Right lobe of liver (tissue), 6 donors: Measurements from ENCODE around the gene AUH. TPM values are rescaled to one million over a fixed set of nuclear protein-coding genes. Genes with fewer than 3 reads are reported as not detected.
A peak's percentile ranks its signal among the peaks of the same experiment; 100 is the strongest.

Experiments used
- ATAC-seq, 4 donors: fragments of 200-7000 bp; cut with Tn5 transposase; one replicate each; pipeline ENCODE4 v1.9.1; 2020; ENCODE audit warnings: mild to moderate bottlenecking in 4 of 4, moderate library complexity in 4 of 4
- DNase-seq, 3 donors: peaks; one replicate each; pipeline ENCODE4 v3.0.0-alpha.2; 2020
- H3K27ac ChIP-seq, 3 donors: fragments of 200-600 bp; one replicate each; pipeline ENCODE4 v1.8.0; 2022
- H3K27me3 ChIP-seq, 2 donors: fragments of 200-600 bp; one replicate each; pipeline ENCODE4 v1.8.0; 2022
- H3K36me3 ChIP-seq, 4 donors: fragments of 200-600 bp; sonication (generic) in 1 of 4; one replicate each; pipeline versions ENCODE4 v1.5.1 to v1.8.0; 2017 to 2022; ENCODE audit warnings: control low read depth in 1 of 4
- H3K4me1 ChIP-seq, 4 donors: fragments of 200-600 bp; sonication (generic) in 1 of 4; one replicate each; pipeline versions ENCODE4 v1.5.1 to v1.8.0; 2017 to 2022; ENCODE audit warnings: control low read depth in 1 of 4
- H3K4me3 ChIP-seq, 3 donors: fragments of 200-600 bp; one replicate each; pipeline ENCODE4 v1.8.0; 2022
- H3K9me3 ChIP-seq, 4 donors: fragments of 200-600 bp; sonication (generic) in 1 of 4; one replicate each; pipeline versions ENCODE4 v1.5.1 to v1.8.0; 2017 to 2022; ENCODE audit warnings: control low read depth in 1 of 4
- POLR2A ChIP-seq: fragments of 450-650 bp; IDR thresholded peaks from one replicate; pipeline ENCODE4 v1.6.1; 2017; ENCODE audit warnings: antibody characterized with exemption, mild to moderate bottlenecking
- WGBS: methylation state at CpG from one replicate; pipeline ENCODE4 v1.1.6; 2018; ENCODE audit warnings: low coverage, low lambda C conversion rate; ENCODE audit not compliant: insufficient coverage; ENCODE audit errors: missing lambda C conversion rate; 5-methylcytosine and 5-hydroxymethylcytosine counted together
- intact Hi-C, 2 donors: fragments of 100-400 bp; cut with DNase I; formaldehyde crosslinking; loops; one replicate each; pipeline versions ENCODE4 v1.11.2 to v1.14.1; 2022
- total RNA-seq, 6 experiments: library from RNA; depleted of rRNA in 2 of 6; stranded (reverse); fragments of >200 nt in 2 of 6; fragmentation: NEBNext Ultra II Directional in 3 of 6; extraction: Animal tissue kit (Norgen Biotek cat#: 25700) in 3 of 6; gene quantifications; one replicate each; pipeline versions ENCODE4 v1.1.0 to v1.2.4, GENCODE V29; 2016 to 2023
- TF ChIP-seq, protein P1 (sequence below), 4 donors: fragments of 200-600 bp in 3 of 4; fragments of 450-650 bp in 1 of 4; IDR thresholded peaks; one replicate each; pipeline versions ENCODE4 v1.5.1 to v1.8.0; 2016 to 2022; ENCODE audit warnings: antibody characterized with exemption in 4 of 4, mild to moderate bottlenecking in 2 of 4
- donor health status: DM: no; HTN: yes; CAD: no.
- donor health status: DM: no; HTN: no; CAD: no.
- donor health status: DM: no; HTN: no; CAD: no.
- donor health status: DM: no; HTN: yes; CAD: no.
- donor health status: DM: no; HTN: yes; CAD: no.

Gene AUH
- total RNA-seq, 6 experiments from 2014 or later: 12.0 to 22.4 (median 18.4) TPM

DNA sequence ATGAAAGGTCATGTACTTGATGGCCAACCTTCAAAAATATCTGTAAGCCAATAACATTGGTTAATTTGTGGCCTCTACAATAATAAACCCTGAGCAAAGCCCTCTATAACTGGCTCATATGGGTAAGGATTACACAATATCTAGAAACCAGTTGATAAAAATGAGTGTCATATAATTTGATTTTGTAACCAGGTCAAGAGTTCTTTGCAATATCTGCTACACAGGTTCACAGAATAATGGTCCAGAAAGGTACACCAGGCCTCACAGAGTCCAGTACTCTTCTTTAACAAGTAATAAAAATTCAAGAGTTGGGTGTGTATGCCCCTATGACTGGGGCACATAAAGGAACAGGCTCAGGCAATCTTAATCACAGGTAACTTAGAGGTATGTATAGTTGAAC is 95.3 kb downstream of the AUH start:
- peak in 3 of 4 donors; percentile 52 to 63 (median 59) for ATAC-seq
- intact Hi-C loops: no loop called here
- H3K27me3 ChIP-seq: no peaks in the 10 kb centered on the region
- TF ChIP-seq POLR2A: no peak
- TF ChIP-seq, protein P1, sequence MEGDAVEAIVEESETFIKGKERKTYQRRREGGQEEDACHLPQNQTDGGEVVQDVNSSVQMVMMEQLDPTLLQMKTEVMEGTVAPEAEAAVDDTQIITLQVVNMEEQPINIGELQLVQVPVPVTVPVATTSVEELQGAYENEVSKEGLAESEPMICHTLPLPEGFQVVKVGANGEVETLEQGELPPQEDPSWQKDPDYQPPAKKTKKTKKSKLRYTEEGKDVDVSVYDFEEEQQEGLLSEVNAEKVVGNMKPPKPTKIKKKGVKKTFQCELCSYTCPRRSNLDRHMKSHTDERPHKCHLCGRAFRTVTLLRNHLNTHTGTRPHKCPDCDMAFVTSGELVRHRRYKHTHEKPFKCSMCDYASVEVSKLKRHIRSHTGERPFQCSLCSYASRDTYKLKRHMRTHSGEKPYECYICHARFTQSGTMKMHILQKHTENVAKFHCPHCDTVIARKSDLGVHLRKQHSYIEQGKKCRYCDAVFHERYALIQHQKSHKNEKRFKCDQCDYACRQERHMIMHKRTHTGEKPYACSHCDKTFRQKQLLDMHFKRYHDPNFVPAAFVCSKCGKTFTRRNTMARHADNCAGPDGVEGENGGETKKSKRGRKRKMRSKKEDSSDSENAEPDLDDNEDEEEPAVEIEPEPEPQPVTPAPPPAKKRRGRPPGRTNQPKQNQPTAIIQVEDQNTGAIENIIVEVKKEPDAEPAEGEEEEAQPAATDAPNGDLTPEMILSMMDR (IDR thresholded peaks at IDR 0.05): no peak
- no peaks in the 10 kb centered on the region for H3K4me1 ChIP-seq
- no peaks in the 10 kb centered on the region for H3K36me3 ChIP-seq
- no peak for DNase-seq
- no peak overlapping the region for H3K27ac ChIP-seq
- no peaks in the 10 kb centered on the region for H3K9me3 ChIP-seq
- no peak overlapping the region for H3K4me3 ChIP-seq

DNA sequence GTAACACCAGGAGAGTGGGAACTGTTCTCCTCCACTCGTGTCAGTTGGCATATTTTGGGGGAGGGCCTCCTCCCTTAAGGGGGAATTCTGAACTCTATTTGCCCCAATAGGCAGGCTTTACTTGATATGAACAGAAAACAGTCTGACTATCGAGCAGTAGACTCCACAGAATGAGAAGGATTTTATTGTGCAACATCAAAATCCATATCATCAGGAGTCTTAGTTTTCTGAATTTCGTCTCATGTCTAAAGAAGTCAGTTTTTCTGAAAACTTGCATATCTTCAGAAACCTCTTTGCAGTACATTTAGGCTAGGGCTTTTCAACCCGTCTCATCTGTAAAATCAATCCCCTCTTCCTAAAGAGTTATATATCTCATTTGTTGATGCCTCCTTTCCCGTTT is 96.2 kb downstream of the AUH start:
- Histone ChIP-seq H3K4me1 (no peaks in the 10 kb centered on the region), H3K27ac (no peak overlapping the region), H3K4me3 (no peak overlapping the region), H3K36me3 (no peaks in the 10 kb centered on the region), H3K27me3 (no peaks in the 10 kb centered on the region), H3K9me3 (no peaks in the 10 kb centered on the region)
- intact Hi-C loops: no loop called here
- 92% methylated on average over 5 of the region's 5 CpGs for WGBS
- TF ChIP-seq POLR2A: no peak
- TF ChIP-seq, protein P1 (IDR thresholded peaks at IDR 0.05): no peak
- ATAC-seq (no peak), DNase-seq (no peak)

DNA sequence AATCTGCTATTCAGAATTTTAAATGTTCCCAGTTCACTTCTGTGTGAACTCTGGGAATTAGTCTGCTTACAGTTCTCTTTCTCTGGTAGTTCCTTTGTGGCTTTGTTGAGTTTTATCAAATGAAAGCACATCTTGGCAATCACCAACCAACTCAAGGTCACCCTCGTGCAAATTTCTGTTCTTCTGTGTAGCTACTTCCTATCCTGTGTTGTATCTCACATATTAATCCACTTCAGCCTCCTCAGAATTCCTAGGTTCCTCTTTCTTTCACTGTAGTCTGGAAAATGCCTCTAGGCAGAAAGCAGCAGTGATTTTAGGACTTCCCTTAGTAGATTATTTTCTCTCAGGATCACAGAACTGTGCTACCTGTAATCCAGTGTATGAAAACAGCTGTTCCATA is 100.3 kb downstream of the AUH start:
- intact Hi-C loops: no loop called here
- Histone ChIP-seq H3K27ac (no peak overlapping the region), H3K36me3 (no peaks in the 10 kb centered on the region), H3K9me3 (no peaks in the 10 kb centered on the region), H3K27me3 (no peaks in the 10 kb centered on the region), H3K4me1 (no peaks in the 10 kb centered on the region), H3K4me3 (no peak overlapping the region)
- DNase-seq (no peak), ATAC-seq (peak in 2 of 4 donors; percentile 52 to 67)
- WGBS: 8% methylated on average over 1 of the region's 1 CpG
- TF ChIP-seq, protein P1 (IDR thresholded peaks at IDR 0.05): no peak
- no peak for TF ChIP-seq POLR2A

GRCh38 chr9:91259162-91259561 is 102.6 kb downstream of the AUH start:
- no peaks in the 10 kb centered on the region for H3K9me3 ChIP-seq
- DNase-seq (no peak), ATAC-seq (no peak)
- no peaks in the 10 kb centered on the region for H3K4me1 ChIP-seq
- 86% methylated on average over 1 of the region's 1 CpG for WGBS
- no peak overlapping the region for H3K27ac ChIP-seq
- no peak overlapping the region for H3K4me3 ChIP-seq
- intact Hi-C loops: no loop called here
- no peaks in the 10 kb centered on the region for H3K27me3 ChIP-seq
- H3K36me3 ChIP-seq: no peaks in the 10 kb centered on the region
- TF ChIP-seq, protein P1 (IDR thresholded peaks at IDR 0.05): no peak
- no peak for TF ChIP-seq POLR2A

DNA sequence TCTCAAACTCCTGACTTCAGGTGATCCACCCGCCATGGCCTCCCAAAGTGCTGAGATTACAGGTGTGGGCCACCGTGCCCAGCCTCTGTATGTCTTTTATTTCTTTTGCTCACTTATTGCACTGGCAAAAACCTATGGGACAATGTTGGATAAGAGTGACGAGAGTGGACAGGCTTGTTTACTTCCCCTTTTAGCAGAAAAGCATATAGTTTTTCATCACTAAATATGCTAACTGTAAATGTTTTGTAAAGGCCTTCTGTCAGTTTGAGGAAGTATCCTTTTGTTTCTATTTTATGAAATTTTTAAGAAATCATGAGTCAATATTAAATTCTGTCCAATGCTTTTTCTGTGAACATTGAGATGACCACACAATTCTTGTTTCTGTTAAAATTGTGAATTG is 103.3 kb downstream of the AUH start:
- DNase-seq (no peak), ATAC-seq (peak in 2 of 4 donors; percentile 38 to 41)
- WGBS: 87% methylated on average over 3 of the region's 3 CpGs
- no peak for TF ChIP-seq POLR2A
- TF ChIP-seq, protein P1 (IDR thresholded peaks at IDR 0.05): no peak
- Histone ChIP-seq H3K4me3 (no peak overlapping the region), H3K27me3 (no peaks in the 10 kb centered on the region), H3K36me3 (no peaks in the 10 kb centered on the region), H3K4me1 (no peaks in the 10 kb centered on the region), H3K27ac (no peak overlapping the region), H3K9me3 (no peaks in the 10 kb centered on the region)
- intact Hi-C loops: no loop called here
